ENCODE results near the gene SGTA.
"Not testable (repeated sequence)": the region's sequence is repeated elsewhere in the genome, so short reads cannot be mapped to it uniquely, and the experiment has no call there.

SGTA gene

DNA sequence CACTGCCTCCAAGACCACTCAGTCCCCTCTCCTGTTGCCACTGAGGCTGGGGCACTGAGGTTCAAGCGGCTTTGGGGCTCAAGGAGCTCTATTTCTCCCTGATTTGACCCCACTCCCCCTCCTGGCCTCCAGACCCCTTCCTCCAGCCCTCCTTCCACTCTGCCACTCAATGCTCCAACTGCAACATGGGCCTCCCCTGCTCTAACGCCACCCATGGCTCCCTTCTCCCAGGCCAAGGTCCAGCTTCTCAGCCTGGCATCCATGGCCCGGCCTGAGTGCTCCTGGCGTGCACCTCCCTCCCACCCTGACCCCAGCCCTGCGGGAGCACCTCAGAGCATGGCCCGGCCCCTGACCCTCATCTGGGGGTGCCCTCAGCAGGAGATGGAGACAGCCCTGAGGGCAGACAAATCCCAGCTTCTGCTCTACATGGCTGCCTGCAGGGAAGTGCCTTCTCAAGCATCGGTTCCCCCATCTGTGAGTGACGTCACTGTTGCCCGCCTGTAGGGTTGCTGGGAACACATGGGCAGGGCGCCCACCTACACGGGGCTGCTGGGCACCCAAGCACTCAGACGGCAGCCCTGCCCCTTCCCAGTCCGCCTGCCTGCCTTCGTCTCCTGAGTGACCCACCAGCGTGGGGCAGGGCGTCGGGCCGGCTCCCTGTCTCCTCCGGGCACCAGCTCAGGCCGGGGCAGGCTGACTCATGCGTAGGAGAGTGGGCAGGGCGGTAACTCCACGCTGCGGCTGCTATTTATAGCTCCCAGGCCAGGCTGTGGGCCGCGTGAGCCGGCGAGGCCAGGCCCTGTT lies 60.3 kb downstream of the SGTA start:
- no peak for DNase-seq

DNA sequence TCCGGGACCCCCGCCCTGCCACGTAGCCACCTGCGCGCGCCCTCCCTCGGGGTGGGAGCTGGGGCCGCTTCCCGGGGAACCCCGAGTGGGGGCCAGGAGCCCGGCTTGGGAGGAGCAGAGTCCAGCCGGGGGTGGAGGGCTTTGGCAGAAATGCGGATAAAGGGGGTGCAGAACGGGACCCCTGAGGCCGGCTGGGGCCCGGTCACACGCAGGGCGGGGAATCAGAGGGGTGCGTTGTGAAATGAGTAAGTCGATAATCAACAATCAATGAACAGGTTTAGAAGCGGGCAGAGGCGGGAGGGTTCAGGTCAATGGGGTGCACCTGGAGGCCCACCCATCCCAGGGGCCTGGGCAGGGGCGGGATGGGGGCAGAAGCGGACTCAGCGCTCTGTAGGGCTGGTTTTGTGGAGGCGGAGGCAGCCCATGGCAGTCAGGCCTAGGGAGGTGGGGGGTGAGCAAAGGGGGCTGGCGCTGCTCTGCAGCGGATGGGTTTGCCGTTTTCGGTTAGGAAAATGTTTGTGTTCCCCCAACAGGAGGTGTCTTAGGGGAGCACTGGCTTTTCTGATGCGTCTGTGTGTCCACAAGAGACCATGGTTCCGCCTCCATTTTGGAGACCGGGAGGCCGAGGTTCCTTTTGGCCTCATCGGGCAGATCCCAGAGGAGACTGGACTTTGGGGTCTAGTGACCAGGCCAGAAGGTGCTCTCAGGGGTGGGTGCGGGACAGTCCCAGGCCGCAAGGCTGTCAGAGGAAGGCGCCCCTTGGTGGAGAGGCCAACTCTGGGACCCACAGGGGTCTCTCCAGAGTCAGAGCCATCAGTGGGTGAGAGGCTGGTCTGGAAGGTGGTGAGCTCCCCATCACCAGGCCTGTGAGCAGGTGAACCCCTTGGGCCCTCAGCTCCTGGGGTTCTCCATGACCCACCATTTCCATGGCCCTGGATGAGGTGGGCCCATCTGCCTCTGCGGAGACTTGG lies 61.2 kb downstream of the SGTA start:
- DNase-seq, result no peak

DNA sequence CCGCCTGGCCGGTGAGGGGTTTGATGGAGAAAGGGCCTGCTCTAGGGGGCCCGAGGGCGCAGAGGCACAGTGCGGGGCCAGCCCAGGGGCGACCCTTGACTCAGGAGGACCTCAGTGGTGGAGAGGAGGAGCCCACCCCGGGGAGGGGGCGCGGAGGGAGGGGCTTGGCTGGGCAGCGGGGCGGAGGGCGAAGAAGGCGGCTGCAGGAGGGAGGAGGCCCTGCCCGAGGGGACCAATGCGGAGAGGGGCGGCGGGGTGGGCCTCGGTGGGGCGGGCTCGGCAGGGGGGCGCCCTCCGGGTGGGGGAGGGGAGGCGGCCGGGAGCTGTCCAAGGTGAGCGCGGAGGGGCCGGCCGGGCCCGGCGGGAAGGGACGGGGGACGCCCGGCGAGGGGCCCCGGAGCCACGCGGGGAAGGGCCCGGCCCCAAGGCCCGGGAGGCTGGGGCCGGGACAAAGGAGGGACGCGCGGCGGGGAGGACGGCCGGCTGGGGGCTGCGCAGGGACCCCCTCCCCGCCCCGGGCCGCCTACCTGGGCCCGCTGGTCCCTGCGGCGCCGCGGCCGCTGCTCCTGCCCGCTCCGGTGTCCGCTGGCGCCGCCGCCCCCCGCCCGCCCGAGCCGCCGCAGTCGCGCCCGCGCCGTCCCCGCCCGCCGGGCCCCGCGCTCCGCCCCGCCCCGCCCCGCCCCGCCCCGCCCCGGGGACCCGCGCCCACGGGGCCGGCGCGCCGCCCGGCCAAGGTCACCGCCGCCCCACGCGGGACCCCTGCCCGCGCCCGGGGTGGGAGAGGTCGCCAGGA lies 62.1 kb downstream of the SGTA start, which contains the start of gene DIRAS1:
Gene DIRAS1 (minus strand): TSS at position 596 of the 793 bp plus-strand sequence. CDS start 3,566 bp downstream, outside the sequence.
- no peak for DNase-seq

DNA sequence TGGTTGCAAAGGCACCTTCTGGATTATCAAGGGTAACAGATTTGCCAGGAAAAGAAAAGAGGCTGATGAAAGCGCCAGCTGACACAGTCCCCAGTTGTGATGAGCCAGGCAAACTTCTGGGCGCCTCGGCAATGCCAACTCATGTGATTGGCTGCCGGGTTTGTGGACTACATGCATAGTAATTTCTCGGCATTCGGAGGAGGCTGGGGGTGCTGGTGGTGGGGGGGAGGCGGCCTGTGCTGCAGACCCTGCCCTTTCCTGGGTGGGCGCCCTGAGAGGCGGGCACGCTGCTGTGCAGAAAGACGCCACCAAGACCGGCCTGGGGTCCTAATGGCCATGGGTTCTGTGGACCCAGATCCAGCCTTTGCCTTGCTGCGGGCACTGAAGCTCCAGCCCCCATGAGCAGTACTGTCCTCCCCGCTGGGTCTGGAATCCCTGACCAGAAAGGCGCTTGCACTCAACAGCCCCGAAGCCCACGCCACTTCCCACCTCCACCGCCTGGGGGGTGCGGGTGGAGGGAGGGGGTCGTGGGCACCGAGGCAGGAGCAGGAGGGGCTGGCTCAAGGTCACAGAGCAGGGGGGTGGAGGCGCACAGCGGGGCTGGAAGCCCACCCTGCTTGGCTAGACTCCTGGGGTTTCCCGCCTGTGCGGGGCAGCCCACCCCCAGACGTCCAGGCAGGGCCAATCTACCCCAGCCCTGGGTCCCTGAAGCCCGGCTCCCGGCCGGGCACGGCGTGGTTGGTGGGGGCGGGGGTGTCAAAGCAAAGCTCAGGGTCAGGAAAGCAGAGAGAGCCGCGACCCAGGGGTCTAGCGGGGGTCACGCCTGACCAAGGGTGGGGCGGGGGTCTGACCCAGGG lies 62.9 kb downstream of the SGTA start:
- DNase-seq, result no peak

DNA sequence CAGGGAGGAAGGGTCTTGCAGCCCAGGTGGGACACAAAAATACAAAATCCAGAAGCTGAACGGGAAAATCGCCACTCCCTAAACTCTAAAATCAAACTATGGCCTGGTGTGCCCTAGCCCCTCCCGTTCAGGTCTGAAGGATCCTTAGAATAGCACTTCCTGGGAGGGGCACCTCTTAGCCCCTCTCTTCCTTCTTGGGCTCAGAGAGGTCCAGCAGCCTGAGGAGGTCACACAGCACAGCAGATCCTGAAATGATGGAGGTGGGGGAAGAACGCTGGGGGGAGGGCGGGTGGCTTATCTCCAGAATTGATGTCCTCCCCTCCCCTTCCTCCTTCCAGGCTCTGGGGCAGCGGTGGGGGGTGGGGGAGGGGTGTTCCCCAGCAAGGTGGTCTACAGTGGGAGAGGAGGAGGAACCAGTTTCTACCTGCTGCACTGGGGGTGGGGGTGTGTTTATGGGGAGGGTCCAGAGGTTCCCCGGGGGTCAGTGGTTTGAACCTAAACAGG lies 63.8 kb downstream of the SGTA start:
- no peak for DNase-seq

DNA sequence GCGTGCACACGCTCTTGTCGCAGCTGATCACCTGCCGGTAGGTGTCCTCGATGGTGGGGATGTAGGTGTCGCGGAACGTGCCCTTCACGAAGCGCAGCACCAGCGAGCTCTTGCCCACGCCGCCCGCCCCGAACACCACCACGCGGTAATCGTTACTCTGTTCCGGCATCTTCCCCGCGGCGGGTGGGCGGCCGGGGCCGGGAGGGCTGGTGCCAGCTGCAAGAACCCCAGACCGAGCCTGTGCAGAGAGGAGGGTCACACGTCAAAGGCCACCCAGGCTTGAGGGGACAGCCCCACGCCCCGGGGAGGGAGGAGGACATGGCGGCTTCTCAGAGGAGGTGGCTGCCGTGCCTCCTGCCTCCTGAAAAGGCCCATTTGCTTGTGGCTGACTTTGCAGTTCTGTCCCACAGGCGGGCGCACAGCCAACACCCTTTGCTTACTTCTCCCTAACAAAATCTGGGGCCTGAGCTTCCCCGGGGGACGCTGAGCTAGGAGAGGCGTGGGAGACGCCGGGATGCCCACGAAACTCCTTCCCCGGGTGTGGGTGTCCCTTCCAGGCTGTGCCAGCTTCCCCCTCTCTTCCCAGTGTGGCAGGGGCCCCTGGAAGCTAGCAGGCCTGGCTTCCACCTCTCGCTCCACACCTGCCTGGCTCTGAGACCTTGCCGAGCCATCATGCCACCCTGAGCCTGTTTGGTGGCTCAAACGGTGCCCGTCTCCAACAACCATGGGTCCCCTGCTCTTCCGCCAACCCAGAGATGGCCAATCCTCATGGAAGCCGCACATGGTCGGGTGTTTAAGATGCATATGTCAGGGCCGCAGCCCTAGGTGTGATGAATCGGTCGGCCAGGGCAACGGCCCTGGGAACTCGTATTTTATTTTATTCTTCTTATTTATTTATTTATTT lies 65.2 kb downstream of the SGTA start:
- DNase-seq, result no peak

DNA sequence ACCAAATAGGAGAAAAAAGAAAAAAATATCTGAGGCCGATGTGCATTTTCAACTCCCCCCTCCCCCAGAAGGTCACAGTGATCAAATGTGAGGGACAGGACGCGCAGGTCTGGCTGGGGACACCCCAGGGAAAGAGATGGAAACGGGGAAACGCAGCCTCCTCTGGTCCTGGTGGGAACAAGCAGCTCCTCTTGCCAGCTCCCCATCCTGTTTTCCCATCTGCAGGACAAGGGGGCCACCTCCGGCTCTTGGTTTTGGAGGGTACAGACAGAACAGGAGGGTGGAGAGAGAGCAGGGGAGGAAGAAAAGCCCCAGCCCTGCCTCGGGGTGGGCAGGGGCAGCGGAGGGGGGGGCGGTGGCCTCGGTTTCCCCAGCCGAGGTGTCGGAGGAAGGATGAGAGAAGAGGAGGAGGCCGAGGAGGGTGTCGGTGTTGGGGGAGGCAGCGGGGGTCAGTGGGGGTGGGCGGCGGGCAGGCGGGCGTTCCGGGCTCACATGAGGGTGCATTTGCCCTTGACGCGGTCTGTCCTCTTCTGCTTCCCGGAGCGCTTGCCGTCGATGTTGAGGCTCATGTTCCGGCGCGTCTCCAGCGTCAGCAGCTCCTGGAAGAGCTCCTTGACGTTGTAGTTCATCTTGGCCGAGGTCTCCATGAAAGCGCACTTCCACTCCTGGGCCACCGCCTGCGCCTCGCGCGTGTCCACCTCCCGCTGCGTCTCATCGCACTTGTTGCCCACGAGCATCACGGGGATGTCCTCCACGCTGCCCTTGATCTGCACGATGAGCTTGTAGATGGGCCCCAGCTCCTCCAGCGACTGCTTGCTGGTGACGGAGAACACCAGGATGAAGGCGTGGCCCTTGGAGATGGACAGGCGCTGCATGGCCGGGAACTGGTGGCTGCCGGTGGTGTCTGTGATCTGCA lies 66.1 kb downstream of the SGTA start:
- no peak for DNase-seq

DNA sequence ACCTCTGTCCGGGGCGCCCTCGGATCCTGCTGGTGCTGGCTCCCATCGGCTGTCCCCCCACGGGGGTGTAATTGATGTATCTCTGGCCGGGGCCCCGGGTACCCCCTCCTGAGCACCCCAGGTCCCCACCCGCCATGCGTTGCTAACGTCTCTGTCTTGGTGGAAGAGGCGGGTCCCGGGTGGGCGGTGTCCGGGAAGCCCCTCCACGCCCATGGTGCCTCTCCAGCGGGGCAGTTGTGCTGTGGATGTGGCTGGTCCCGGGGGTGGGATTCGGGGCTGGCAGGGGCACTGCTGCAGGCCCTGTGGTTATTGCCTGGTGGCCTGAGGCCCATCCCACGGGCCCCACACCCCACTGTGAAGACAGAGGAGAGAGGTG lies 66.8 kb downstream of the SGTA start:
- no peak for DNase-seq

DNA sequence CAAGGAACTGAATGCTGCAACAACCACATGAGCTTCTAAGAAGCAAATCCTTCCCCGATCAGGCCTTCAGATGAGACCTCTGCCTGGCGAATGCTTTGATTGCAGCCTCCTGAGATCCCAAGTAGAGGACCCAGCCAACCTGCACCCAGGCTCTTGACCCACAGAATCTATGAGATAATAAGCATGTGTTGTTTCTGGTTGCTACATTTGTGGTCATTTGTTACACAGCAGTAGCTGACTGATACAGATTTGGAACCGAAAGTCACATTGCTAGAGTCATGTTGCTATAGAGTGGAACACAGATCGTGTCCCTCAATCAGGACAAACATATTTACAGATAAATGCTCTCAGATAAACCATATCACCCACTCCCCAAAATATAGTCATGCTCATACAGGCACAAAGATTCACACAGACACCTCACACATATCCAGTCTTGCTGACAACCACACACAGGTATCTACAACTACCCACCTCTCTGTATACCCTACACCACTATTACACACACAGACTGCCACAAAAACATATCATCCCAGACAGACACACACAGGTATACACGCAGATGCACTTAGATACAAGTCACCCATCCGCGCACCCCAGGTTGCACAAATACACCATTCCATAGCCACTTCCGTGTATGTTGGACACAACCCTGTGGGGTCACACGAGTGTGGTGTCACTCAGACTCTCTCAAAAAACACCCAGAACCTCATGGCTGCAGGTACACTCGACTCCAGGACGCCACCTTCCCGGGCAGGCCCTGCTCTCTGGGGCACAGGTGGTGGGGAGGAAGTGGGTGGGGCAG lies 67.4 kb downstream of the SGTA start:
- DNase-seq, result no peak

DNA sequence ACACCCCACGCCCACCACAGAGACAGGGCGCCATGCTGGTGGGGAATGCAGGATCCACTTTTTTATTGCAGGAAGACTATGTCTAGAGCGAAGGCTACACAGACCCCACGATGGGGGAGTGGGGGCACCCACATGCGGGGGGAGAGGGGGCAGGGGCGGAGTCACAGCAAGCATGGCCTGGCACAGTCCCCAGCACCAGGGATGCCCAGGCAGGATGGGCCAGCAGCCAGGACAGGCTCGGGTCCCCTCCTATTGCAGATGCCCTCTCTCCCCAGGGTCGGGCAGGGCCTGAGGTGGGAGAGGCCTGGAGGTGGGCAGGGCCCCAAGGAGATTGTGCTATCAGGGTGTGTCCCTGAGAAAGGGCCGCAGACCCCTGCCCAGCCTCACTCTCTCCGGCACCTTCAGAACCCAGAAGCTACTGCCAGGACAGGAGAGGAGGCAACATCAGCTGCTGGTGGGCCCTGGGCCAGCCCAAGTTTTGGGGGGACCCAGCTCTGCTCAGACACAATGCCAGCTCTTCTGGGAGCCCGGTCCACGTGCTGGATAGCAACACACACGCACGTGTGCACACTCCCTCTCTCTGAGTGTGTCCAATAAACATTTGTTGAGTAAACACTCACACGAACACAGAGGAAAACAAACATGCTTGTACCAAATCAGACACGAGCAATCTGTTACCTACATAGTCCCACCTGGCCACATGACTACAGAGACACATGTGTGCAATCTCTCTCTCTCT lies 68.4 kb downstream of the SGTA start:
- no peak for DNase-seq

DNA sequence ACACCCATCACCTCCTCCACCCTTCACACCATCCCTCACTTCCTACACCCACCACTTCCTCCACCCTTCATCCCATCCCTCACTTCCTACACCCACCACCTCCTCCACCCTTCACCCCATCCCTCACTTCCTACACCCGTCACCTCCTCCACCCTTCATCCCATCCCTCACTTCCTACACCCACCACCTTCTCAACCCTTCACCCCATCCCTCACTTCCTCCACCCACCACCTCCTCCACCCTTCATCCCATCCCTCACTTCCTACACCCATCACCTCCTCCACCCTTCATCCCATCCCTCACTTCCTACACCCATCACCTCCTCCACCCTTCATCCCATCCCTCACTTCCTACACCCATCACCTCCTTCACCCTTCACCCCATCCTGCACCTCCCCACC lies 69.0 kb downstream of the SGTA start:
- not testable (repeated sequence) for DNase-seq

DNA sequence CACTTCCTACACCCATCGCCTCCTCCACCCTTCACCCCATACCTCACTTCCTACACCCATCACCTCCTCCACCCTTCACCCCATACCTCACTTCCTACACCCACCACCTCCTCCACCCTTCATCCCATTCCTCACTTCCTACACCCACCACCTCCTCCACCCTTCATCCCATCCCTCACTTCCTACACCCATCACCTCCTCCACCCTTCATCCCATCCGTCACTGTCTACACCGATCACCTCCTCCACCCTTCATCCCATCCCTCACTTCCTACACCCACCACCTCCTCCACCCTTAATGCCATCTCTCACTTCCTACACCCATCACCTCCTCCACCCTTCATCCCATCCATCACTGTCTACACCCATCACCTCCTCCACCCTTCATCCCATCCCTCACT lies 69.9 kb downstream of the SGTA start:
- DNase-seq, result not testable (repeated sequence)

DNA sequence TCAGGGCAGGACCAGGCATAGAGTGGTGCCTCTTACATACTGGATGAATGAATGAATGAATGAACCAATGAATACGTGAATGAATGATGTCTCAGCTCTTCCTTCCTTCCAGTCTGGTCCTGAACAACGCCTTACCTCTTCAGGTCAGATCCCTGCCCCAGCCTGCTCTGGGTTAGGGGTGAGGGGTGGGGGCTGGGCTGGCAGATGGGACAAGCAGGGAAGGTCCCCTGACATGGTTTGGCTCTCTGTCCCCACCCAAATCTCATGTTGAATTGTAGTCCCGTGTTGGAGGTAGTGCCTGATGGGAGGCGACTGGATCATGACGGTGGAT lies 71.2 kb downstream of the SGTA start:
- DNase-seq, result no peak

DNA sequence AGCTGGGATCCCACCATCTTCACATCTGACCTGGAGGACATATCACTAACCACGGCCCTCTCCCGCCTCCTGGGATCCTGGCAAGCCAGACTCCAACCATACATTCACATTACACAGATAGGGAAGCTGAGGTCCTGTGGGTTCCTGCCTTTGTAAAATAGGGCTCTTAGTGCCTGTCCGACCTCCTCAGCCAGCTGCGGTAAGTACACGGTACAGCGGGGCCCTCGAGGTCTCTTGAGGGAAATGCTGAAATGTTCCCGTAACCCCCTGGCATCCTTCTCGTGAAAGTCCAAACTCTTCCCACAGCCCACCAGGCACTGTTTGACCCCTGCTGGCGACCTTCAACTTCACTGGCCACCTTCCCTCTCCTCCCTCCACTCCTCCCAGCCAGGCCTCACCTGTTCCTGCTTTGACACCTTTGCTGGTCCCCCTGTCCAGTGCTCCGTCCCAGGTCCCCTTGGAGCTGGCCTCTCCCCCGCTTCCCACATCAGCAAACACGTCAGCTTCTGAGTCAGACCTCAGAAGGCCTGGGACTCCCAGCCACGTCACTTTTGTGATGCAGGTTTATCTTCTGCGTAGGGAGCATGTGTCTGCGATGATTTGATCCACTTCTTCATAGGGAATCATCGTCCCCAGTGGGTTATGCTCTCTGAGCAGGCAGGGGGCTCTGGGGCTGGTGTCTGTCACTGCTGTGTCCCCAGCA lies 71.8 kb downstream of the SGTA start:
- DNase-seq, result no peak

DNA sequence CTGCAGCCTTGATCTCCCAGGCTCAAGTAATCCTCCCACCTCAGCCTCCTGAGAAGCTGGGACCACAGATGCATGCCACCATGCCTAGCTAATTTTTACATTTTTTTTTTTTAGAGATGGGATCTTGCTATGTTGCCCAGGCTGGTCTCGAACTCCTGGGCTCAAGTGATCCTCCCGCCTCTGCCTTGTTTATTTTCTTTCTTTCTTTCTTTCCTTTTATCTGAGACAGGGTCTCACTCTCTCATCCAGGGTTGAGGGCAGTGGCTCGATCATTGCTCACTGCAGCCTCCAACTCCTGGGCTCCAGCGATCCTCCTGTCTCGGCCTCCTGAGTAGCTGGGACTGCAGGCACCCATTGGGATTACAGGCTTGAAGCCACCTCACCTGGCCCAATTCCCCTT lies 76.8 kb downstream of the SGTA start:
- DNase-seq, result no peak

All from CD4-positive, alpha-beta T cell treated with Interleukin-17A for 4 hours (primary cell).